Measurements from ENCODE around the gene TIGIT.

- TF ChIP-seq CTCF (IDR thresholded peaks at IDR 0.05) = no peak
- no peak for TF ChIP-seq POLR2A (IDR thresholded peaks at IDR 0.05)
Measured at GRCh38 chr3:114318295-114318694, 24.5 kb downstream of the TIGIT start.
